ENCODE data around the gene SLC4A9.

GRCh38 chr5:140342287-140342686 lies 17.7 kb upstream of the SLC4A9 start:
- no peak for TF ChIP-seq CTCF (IDR thresholded peaks at IDR 0.05)
- no peak for TF ChIP-seq POLR2A (IDR thresholded peaks at IDR 0.05)

Measured in lower leg skin (tissue), 3 donors.